ENCODE results near the gene OR2G2.

DNA sequence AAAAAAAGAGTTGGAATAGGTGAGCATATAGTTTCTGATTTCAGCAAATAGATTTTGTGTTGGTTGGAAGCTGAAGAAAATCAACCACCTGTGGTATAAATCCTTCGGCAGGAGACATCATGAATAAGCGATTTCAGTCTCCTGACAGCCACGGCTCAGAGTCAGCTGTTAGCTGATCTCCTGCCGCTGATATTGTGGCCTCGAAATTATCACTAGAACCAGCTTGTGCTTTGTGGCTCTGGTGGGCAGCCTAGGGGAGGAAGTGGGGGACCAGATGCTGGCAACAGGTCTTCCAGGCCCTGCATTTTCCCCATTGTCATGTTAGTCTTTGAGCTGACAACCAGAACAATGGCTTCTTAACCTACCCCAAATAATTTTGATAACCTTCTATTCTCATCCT lies 40.1 kb upstream of the OR2G2 start:
- TF ChIP-seq, protein P1, sequence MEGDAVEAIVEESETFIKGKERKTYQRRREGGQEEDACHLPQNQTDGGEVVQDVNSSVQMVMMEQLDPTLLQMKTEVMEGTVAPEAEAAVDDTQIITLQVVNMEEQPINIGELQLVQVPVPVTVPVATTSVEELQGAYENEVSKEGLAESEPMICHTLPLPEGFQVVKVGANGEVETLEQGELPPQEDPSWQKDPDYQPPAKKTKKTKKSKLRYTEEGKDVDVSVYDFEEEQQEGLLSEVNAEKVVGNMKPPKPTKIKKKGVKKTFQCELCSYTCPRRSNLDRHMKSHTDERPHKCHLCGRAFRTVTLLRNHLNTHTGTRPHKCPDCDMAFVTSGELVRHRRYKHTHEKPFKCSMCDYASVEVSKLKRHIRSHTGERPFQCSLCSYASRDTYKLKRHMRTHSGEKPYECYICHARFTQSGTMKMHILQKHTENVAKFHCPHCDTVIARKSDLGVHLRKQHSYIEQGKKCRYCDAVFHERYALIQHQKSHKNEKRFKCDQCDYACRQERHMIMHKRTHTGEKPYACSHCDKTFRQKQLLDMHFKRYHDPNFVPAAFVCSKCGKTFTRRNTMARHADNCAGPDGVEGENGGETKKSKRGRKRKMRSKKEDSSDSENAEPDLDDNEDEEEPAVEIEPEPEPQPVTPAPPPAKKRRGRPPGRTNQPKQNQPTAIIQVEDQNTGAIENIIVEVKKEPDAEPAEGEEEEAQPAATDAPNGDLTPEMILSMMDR (IDR thresholded peaks at IDR 0.05; ENCODE audit: insufficient read depth, low read length, poor library complexity, severe bottlenecking), result no peak
- TF ChIP-seq EZH2phosphoT487 (conservative IDR thresholded peaks at IDR 0.05; ENCODE audit: low read length), result no peak
